CD4-positive, alpha-beta T cell treated with Interleukin-15 for 1 hour (primary cell): ENCODE results near the gene EWSR1.

Source experiments
- DNase-seq: peaks from one replicate; pipeline ENCODE4 v3.0.0-alpha.2; 2020

EWSR1 gene

DNA sequence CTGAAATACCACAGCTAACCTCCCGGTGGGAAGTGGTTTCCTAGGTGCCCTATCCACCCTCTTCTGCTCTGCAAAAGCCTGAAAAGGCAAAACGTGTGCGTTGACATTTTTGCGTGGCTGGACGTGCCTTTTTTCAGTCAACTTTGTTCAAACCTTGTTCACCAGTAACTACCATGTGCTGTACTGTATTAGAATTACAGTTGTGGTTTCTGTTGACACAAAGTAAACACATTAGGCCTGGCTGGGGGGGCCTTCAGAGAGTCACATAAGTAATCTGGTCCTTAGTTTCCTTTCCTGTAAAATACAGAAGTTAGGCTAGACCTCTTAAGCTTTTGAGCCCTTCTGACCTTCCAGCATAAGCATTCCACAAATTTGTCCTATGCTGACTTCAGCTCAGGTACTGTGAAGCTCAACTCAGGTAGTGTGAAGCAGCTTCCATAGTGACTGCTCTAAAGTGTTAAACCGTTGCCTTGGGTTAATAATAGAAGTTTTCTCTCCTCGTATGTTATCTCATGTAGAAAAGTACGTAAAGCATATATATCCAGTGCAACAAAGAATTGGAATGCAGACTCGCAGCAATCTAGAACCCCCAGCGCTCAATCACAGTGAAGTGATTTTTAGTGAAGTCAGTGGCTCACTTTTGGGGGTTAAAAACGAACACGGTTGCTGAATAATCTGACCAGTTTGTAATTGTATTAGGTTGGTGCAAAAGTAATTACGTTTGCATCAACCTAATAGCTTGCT, 1.8 kb downstream of the EWSR1 start:
- no peak for DNase-seq

DNA sequence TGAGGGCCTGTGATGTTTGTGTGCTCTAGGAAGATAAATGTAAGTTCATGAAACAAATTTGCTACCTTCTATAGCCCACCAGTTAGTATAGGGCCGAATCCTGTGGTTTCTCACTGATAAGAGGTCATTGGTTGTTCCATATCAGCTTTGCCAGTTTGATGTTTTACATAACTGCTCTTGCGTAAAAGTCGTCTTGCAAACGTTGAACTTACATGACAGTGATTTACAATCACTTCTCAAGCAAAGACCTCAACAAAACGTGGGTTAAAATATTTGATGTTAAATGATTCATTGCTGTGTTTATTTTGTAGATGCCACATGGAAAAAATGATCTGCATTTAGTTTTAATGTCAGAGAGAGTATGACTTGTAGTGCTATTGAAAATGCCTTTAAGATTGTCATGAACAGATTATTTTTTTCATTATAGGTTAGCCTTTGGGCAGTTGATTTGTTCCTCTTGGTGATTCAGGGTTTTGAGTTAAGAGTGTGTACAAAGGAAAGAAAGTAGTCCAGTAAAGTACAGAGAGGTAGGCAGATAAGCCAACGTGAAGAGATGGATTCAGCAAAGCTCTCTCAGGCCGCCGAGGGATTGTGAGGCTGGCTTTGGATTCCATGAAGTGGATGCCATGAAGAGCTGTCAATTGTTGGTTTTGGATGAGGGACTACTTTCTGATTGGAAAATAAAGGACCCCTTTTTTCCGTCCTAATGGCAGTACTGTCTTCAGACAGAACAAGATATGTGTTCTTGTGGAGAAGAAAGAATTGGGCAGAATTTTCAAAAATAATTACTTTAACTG, 2.6 kb downstream of the EWSR1 start:
- no peak for DNase-seq

DNA sequence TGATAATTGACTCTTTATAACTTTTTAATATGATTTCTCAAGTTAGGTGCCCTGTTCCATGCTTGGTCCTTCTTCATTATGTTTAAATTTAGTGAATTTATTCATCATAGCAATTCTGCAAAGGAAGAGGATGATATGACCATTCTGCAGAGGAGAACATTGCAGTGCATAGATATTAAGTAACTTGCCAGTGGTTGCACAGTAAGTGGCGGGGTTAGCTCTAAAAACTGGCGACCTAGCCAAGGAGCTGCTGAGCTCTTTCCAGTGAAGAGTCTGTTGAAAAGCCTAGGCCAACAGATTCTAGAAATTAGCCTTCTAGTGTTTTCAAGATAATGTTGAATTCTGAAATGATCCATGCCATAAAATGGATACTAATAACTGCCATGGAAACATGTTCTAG, 4.6 kb downstream of the EWSR1 start:
- no peak for DNase-seq

DNA sequence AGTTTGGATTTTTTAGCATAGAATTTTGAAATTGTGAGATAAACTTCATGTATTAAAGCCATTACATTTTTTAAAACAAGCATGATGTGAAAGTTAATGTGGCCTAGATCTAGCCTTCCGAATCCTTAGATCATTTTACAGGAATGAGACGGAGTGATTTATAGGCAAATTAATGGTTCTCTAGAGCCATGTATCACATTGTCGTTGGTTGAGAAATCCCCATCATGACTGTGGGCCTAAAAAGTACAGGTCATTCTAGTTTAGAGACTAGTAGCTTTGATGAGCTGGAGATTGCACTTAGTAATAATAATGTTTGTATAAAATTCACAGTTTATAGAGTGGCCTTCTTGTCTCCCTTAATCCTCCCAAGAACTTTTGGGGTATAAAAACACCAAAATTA, 7.1 kb downstream of the EWSR1 start:
- no peak for DNase-seq

DNA sequence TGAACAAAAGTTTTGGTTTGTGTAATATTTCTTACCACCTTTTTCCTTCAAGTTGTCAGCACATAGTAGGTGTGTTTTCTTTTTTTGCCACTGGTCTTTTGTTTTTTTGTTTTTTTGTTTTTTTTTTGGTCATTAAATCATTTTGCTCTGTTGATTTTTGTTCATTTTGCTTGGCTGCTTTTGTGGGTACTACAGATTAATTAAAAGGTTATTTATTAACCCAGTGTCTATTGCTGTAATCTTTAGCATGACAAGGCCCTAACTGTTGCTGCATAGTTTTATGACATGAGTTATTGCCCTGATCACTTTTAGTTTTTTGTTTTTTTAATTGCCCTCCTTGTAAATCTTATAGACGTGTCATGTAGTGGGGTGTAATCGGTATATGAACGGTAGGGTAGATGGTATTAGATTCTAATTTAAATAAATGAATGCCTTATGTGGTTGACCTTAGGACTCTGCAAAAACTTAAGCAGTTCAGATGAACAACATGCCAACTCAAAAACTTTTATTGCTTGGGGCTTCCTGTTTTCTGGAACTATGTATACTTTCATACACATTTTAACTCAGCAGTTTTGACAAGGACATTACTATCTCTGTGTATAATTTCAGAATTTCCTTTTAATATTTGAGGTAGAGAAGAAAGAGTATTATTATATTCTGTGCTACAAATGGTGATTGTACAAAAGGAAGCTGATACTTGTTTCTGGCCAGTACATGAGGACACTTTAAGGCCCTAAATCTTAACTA, 7.9 kb downstream of the EWSR1 start:
- no peak for DNase-seq

DNA sequence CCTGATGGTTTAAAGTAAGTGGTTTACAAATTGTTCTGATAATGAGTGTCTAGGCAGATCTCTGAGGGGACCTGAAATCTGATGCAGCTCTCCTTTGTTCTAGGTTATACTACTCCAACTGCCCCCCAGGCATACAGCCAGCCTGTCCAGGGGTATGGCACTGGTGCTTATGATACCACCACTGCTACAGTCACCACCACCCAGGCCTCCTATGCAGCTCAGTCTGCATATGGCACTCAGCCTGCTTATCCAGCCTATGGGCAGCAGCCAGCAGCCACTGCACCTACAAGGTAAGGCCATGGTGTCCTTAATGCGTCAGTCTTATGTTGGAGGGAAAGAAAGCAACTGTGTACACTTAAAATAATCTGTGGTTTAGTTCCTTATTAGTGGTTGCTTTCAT, 9.9 kb downstream of the EWSR1 start:
- DNase-seq = no peak

DNA sequence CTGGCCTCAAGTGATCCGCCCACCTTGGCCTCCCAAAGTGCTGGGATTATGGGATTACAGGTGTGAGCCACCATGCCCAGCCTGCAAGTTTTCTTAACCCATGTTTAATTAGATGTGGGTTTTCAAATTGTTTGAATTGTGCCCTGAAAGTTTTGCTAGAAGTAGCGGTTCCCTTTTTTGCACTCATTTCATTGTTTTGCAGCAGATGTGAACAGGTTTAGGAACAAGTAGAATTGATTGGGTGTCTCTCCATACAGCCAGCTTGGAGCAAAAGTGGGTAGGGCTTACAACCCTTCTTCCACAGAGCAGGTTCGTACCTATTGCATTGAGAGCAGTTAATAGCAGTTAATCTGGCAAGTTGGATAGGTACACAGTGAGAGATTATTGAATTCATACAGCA, 16.1 kb downstream of the EWSR1 start:
- no peak for DNase-seq

DNA sequence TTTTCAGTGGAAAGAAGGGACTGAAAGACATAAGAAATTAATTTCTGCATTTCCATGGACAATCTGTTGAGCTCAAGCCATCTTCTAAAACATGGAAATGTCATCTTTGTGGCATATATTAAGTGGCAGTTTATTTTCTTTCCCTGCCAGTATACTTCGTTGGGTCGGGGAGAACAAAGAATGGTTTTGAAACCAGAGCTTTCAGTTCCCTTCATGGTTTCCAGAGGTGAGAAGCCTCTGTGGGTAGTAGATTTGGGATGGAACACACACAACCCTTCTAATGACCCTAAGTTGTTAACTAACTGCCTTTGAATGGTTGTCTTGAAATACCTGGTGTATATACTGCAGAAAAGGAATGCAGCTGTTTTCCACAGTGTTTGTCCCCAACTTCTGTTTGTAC, 20.8 kb downstream of the EWSR1 start:
- no peak for DNase-seq

DNA sequence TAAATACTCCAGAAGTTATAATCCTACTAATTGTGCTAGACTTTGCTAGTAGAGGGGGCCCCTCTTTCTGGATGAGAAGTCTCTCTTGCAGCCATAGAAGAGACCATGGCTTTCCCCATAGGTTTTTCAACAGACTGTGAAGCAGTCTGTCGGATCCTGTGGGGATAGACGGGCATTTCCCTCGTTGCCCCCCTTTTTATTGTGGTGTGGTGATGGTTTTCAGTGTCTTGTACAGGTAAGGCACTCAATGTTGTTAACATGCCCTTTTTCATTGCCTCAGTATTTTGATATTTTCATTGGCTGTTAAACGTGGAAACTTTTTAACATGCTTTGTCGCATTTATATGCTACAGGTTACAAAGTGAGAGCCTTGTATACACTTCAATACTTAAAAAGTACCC, 22.0 kb downstream of the EWSR1 start:
- no peak for DNase-seq

DNA sequence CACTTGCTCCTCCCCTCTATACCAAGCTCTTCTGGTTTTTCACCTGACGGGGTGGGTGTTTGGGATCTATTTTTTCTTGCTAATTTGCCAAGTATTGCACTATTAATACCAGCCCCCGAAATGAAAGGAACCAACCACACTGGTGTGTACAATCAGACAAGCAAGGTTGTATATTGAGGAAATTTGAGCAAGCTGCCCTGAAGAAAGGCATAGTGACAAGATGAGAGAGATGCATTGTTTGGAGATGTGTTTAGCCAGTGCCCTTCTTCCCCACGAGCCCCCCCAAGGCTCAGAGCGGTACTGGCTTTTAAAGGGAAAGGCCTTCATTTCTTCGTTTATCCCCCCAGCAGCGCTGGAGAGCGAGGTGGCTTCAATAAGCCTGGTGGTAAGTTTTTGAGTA, 23.1 kb downstream of the EWSR1 start:
- DNase-seq = no peak

DNA sequence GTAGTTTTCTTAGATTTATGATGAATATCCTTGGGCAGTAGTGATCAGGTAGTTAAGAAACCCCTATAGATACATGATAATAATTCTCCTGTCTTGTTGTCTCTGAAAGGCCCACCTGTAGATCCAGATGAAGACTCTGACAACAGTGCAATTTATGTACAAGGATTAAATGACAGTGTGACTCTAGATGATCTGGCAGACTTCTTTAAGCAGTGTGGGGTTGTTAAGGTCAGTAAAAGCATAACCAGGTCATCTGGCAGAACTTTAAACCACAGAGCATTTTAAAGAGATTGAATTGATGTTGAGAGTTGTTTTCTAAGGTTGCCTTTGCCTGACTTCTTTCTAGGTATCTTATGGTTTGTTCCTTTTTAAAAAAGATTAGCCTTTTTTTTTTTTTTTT, 24.3 kb downstream of the EWSR1 start:
- DNase-seq = no peak

DNA sequence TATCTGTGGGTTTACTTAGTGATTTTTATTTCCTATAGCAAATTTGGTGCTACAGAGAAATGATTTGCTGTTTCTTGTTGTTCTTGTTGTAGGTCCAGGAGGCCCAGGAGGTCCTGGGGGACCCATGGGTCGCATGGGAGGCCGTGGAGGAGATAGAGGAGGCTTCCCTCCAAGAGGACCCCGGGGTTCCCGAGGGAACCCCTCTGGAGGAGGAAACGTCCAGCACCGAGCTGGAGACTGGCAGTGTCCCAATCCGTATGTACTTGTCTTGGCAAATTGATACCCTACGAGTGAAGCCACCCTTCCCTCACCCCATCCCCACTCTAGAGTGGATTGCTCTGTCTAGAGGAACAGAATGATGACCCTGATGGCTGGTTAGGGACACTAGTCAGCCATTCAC, 30.6 kb downstream of the EWSR1 start:
- no peak for DNase-seq

DNA sequence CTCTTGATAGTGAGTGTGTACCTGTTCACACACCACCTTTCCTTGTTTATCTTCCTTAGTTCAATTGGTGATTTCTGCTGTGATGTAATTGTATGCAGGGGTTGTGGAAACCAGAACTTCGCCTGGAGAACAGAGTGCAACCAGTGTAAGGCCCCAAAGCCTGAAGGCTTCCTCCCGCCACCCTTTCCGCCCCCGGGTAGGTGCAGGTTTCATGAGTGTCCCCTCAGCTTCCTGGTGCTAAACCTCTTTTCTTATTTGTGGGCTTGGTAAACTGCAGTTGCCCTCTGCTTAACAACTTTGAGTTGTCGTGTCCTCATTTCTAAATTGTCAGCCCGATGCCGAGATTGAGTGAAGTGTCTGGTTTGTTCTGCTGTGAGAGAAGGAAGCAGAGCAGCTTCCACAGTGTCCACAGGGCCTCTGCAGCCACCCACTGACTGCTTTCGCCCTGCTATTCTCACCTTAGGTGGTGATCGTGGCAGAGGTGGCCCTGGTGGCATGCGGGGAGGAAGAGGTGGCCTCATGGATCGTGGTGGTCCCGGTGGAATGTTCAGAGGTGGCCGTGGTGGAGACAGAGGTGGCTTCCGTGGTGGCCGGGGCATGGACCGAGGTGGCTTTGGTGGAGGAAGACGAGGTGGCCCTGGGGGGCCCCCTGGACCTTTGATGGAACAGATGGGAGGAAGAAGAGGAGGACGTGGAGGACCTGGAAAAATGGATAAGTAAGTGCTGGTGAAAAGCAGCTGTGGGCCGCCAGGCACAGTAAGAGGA, 31.2 kb downstream of the EWSR1 start:
- DNase-seq = no peak

DNA sequence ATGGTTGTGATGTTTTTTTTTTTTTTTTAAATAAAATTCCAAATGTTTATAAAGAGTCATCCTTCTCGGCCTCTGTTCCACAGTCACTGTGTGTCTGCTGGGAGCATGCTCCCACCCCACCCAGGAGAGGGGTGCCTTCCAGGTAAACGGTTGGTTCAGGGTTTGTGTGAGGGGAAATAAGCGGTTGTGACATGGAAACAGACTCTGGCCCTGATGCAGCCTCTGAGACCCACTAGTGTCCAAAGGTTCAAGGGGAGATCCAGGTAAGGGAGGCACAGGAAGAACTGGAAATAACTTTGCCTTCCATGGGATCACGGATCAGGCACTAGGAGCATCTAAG, 32.4 kb downstream of the EWSR1 start:
- DNase-seq = no peak

DNA sequence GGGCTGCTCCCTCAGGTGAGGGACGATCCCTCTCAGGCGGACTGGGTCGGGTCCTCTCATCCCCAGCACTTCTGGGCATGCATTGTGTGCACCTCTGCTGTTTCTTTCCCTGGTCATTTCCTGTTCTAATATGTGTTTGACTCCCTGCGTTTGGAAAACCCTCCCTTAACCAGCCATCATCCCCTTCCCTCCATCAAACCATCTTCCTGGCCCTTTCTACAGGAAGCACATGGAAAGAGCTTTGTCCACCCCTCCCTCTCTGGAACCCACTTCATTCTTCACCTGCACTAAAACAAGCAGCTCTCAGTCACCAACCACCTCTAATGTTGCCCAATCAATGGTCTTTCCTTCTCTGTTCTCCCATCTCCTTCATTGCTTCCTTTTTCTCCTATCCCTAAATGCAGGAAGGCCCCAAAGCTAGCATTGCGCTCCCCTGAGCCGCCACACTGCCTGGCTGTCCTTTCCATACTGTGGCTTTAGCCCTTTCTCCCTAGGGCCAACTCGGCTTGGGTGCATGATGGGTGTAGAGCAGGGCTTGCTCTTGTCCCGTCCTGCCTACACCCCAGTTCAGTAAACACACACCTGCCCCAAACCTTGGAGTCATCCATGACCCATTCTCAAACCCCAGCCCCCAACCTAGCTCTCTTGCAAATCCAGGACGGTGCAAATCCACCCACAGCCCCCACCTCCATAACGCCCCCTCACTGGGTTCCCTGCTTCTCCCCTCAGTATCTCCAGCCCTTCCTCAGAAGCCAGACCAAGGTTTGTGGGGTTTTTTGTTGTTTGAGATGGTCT, 32.9 kb downstream of the EWSR1 start:
- no peak for DNase-seq

DNA sequence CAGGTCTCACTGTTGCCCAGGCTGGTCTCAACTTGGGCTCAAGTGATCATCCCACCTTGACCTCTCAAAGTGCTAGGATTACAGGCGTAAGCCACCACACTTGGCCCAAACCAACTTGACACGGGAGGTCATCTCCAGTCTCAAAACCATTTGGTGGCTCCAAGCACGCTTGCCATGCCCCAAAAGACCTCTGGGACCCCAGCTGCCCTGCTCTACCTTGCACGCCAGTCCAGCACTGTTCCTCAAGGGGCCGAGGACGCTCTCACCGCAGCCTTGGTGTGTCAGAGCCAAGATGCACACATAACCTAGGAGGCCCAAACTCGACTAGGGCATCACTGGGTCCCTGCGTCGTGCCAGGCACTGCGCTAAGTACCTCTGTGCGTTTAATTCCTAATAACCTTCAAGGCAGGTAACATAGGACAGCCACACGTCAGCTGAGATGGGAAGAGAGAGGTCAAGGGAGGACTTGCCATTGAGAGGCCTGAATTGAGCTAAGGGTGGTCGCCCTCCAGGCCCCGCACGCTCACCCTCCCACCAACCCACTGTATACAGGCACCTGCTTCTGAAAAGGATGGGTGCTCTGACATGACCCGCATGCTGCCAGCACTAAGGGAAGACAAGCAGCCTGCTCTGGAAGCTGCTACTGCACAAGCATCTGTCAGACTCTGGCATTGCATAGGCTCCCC, 33.8 kb downstream of the EWSR1 start:
- no peak for DNase-seq

DNA sequence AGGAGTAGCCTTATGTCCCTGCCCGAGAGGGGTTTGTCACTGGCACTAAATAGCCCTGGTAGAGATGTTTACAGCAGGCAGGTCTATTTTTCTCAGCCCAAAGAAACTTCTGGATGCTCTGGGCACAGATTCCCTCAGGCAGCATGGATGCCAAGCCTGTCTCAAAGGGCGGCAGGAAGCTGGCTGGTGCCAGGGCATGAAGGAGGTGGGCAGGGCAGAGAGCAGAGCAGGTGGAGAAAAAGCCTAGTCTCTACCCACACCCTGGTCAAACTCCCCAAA, 34.3 kb downstream of the EWSR1 start:
- no peak for DNase-seq

DNA sequence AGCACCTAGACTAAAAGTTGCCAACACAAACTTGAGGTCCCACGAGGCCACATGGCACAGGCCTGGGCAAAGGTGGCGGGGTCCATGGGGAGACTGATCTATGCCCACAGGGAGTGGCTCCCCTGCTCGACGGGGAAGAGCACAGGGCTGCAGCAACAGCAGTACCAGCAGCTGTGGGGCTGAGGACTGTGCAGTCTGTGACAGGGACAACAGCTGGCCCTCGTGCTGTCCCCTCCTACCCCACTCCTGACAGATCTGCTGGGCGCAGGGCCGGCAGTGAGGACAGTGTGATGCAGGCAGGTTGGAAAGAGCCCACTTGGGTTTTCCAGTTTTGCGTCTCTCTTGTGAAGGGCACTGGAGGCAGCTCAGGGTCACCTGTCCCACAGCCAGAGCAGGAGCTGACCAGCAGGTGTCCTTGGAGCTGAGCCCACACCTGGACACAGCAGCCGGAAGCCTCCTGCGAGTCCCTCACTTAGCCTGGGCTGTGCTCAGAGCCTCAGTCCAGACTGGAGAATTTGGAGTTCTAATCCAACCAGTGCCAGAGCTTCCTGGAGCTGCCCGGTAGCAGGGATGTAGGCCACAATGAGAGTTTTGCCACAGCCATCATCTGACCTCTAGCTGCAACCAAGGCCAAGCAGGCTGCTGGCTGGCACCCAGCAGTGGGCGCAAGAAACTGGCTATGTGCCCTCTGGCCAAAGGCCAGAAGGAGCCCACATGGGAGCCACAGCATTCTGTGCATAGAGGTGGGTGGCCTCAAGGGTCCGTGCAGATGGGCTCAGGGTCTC, 34.8 kb downstream of the EWSR1 start:
- DNase-seq = no peak

DNA sequence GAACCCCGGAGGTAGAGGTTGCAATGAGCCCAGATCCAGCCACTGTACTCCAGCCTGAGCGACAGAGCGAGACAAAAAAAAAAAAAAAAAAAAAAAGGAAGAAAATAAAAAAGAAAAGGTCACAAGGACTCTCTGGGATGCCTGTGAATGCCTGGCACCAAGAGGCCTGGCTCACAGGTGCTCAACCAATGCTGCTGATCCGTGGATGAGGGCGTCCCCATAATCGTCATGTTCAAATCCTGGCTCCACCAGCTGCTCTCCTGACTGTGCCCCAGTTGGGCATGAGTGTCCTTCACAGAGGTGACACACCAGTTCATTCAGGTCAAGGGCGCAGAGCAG, 37.7 kb downstream of the EWSR1 start:
- DNase-seq = no peak

DNA sequence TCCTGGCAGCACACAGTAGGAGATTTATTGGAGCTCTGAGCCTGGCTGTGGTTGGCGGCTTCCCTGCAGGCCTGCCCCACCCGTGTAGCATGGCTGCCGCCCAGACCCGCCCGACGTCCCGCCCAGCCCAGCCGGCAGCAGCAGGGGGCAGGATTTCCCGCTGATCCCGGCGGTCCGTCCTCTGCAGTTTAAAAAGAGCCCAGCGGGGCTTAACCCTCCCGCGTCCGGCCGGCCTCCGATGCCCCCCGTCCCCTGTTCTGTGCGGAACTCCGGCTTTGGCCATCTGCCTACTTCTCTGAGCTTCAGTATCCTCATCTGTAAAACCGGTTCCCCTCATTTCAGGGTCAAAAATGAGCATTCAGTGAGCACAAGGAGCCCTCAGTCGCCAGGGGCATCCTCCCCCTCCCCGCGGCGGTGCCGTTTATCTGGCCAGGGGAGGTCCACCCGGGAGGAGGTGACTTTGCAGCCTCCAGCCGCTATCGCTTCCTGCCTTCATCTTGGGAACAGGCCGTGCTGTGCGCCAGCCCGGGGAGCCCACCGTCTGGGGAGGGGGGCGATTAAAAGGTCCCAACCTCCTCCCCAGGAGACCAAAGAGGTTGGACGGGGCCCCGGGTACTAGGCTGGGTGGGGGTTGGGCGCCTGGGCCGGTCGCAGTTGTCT, 38.2 kb downstream of the EWSR1 start, which contains the start of gene GAS2L1:
GAS2L1 (plus strand) TSS at position 476 of the 660 bp plus-strand sequence. CDS start 1,456 bp downstream, outside the sequence.
- DNase-seq = peak; percentile 52
